HCT116 (cell line): ENCODE data around the gene OR52L1.

Experiments used
- ATF3 ChIP-seq: IDR thresholded peaks from 2 replicates; pipeline ENCODE4 v1.6.1; 2012
- CTCF ChIP-seq, 3 experiments: fragments of 200-600 bp in 1 of 3; sonication (generic) in 1 of 3; IDR thresholded peaks in 2 of 3; conservative IDR thresholded peaks in 1 of 3; 2 replicates each; pipeline ENCODE4 v1.5.1; 2012 to 2017; ENCODE audit warnings: low read depth in 2 of 3, low read length in 2 of 3, antibody characterized with exemption in 1 of 3, borderline replicate concordance in 1 of 3, control low read depth in 1 of 3, mild to moderate bottlenecking in 1 of 3, mixed read lengths in 1 of 3, mixed run types in 1 of 3, moderate library complexity in 1 of 3; ENCODE audit not compliant: insufficient read depth in 1 of 3
- EZH2 ChIP-seq: fragments of 200-600 bp; sonication (generic); IDR thresholded peaks from 2 replicates; pipeline ENCODE4 v1.6.1; 2017; ENCODE audit warnings: antibody characterized with exemption, mixed run types
- MAX ChIP-seq: IDR thresholded peaks from 2 replicates; pipeline ENCODE4 v1.6.1; 2012
- POLR2A ChIP-seq: IDR thresholded peaks from 2 replicates; pipeline ENCODE4 v1.7.0; 2011; ENCODE audit warnings: borderline replicate concordance; ENCODE audit not compliant: insufficient read depth, insufficient read length; ENCODE audit errors: extremely low read depth
- RAD21 ChIP-seq: IDR thresholded peaks from 2 replicates; pipeline ENCODE4 v1.6.1; 2012; ENCODE audit warnings: low read depth, mild to moderate bottlenecking

GRCh38 chr11:6006395-6006794 is 19.6 kb upstream of the OR52L1 start:
- TF ChIP-seq POLR2A (no peak), CTCF (IDR thresholded peaks at IDR 0.05 in 2 of 3, conservative IDR thresholded peaks at IDR 0.05 in 1 of 3; ENCODE audit: borderline replicate concordance in 1 of 3, insufficient read depth in 1 of 3, low read depth in 2 of 3, low read length in 2 of 3) (no peak), EZH2 (no peak), ATF3 (no peak), RAD21 (no peak), MAX (no peak)
